ENCODE results near the gene NR6A1.

DNA sequence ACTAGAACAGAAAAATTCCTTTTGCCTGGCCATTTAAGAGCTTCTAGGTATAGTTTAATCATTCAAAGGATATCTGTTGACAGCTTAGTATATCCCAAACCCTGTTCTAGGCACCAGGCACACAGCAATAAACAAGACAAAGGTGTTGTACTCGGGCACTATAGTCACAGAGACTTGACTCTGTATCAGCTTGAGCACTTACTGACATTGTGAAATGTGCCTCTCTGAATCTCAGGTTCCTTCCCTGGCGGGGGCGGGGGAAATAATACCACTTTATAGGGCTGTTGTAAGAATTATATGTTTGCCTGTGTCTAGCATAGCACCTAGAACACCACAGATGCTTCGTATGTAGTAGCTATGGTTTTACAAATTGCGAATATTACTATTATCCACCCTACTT is 104.5 kb downstream of the NR6A1 start:
- TF ChIP-seq POLR2A (IDR thresholded peaks at IDR 0.05; ENCODE audit: low read depth, low read length) (no peak), POLR2AphosphoS5 (IDR thresholded peaks at IDR 0.05; ENCODE audit: low read depth, low read length) (no peak), TAF1 (IDR thresholded peaks at IDR 0.05; ENCODE audit: borderline replicate concordance, low read depth, low read length) (no peak)

Measured in GM12892 (cell line).